HG02642 (cell line): ENCODE data around the gene PRIM2.
"Not testable (repeated sequence)": the region's sequence is repeated elsewhere in the genome, so short reads cannot be mapped to it uniquely, and the experiment has no call there.

Source experiments
- ATAC-seq: cut with Tn5 transposase; IDR thresholded peaks from one replicate; pipeline ENCODE4 v1.9.1; 2021; ENCODE audit warnings: mild to moderate bottlenecking; ENCODE audit not compliant: unreplicated experiment, poor library complexity

The PRIM2 gene

DNA sequence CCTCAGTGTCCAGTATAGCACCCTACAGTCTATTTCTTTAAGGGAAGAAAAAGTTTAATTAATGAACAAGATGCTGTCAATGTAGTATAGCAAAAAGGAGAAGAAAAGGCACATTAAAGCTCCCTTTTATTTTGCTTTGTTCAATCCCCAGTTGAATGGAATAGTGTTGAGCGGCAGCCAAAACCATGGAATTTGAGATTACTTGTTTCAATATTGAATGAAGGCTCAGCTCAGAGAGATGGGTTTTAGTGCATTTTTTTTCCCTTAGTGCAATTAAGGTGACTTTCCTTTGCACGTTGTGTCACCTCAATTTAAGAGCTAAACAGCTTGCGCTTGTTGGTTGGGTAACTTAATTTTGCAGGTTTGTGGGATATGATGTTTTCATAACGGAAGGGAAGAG is 254.7 kb downstream of the PRIM2 start:
- not testable (repeated sequence) for ATAC-seq

DNA sequence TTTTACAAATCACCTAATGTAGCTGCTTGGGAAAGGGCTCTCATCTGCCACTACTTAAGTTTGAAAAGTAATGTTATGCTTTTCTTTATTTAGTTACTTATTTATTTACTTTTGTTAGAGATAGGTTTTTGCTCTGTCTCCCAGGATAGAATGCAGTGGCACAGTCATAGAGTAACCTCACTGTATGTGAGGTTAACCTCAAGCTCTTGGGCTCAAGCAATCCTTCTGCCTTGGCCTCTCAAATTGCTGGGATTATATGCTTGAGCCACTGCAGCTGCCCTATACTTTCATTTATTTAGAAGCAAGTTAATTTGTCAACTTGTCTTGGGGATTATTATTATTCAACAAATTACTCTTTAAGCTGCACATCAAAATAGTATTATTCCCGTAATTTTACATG is 255.4 kb downstream of the PRIM2 start:
- ATAC-seq = not testable (repeated sequence)

GRCh38 chr6:57577023-57577422 is 259.6 kb downstream of the PRIM2 start:
- ATAC-seq = not testable (repeated sequence)

DNA sequence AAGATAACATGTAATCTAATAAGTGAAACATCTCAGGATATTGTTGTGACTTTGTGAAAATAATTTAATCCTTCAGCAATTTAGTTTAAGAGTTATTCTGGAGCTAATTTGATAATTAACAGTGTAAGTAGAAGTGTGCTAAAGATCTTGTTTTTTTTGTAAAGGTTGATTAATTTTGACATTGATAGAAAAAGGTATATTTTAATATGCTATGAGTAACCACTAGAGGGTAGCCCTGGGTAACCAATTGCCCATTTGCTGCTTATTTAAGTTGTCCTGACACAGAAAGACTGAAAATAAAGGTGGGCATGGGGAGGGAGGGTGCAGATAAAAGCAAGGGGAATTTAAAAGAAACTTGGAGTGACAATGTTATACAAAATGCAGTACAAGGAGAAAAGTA is 262.1 kb downstream of the PRIM2 start:
- ATAC-seq = not testable (repeated sequence)

DNA sequence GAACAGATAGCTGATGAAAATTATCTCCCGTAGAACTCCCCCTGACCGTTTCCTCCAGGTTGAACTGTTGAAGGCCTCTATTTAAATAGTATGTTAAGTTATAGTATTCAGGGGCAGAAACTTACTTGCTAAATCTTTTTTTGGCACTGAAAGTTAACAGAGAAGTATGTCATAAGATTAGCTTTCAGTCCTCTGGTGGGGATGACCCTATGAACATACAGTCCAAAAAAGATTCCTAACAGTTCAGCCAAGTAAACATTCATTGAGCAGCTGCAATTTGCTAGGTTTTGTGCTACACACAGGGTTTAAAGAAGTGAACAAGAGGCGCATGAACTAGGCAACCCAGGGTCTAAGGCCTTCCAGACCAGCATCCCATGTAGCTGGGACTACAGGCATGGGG is 264.2 kb downstream of the PRIM2 start:
- not testable (repeated sequence) for ATAC-seq

- ATAC-seq = not testable (repeated sequence)
These were observed 283.7 kb downstream of the PRIM2 start for GRCh38 chr6:57601105-57601504.

DNA sequence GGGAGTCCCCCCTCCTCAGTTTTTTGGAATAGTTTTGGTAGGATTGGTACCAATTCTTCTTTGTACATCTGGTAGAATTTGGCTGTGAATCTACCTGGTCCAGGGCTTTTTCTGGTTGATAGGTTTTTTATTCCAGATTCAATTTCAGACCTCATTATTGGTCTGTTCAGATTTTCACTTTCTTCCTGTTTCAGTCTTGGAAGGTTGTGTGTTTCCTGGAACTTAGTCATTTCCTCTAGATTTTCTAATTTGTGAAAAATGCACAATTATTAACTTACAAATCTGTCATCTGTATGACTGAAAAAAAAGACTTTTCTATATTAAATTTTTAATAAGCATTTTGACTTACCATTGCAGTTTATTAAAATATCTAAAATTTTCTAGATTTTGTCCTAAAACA is 287.9 kb downstream of the PRIM2 start:
- ATAC-seq = not testable (repeated sequence)

DNA sequence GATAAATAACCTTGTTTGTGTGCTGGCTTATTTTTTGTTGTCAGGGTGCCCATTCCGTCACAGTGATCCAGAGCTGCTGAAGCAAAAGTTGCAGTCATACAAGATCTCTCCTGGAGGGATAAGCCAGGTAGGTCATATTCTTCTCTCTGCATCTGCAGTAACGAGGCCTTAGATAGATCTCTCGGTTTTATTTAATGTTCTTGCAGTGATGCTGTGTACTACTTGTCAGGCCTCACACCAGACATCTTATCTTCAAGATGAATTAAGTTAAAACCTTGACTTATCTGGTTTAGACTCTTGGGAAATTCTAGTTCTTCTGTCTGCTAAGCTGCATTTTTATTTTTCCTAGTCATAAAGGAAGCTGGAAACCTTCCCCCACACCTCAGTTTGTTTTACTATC is 288.9 kb downstream of the PRIM2 start:
- ATAC-seq = not testable (repeated sequence)

- ATAC-seq = not testable (repeated sequence)
These were observed 293.2 kb downstream of the PRIM2 start for GRCh38 chr6:57610612-57611011.

- ATAC-seq = not testable (repeated sequence)
These were observed 301.5 kb downstream of the PRIM2 start for GRCh38 chr6:57618959-57619358.

- ATAC-seq = not testable (repeated sequence)
These were observed 314.3 kb downstream of the PRIM2 start for GRCh38 chr6:57631773-57632172.

GRCh38 chr6:57658526-57658925 is 341.1 kb downstream of the PRIM2 start:
- ATAC-seq = not testable (repeated sequence)

GRCh38 chr6:57659794-57660193 is 342.4 kb downstream of the PRIM2 start:
- ATAC-seq = not testable (repeated sequence)

DNA sequence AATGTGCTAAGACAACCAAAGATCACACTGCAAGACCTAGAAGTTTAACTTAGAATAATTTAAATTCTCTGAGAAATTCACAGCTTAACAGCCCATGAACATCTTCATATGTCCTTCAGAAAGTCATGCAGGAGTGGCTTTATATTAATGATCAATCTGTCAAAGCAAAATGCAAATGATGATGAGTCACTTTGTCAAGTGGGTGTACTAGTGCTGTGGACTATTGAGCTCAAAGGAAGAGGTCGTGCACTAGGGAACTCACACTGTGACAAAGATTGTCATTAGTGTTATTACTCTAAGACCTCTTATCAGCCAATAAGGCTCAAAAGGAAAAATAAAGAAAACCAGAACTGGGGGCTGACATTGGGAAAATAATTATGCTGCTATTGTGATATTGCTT is 343.5 kb downstream of the PRIM2 start:
- ATAC-seq = not testable (repeated sequence)

DNA sequence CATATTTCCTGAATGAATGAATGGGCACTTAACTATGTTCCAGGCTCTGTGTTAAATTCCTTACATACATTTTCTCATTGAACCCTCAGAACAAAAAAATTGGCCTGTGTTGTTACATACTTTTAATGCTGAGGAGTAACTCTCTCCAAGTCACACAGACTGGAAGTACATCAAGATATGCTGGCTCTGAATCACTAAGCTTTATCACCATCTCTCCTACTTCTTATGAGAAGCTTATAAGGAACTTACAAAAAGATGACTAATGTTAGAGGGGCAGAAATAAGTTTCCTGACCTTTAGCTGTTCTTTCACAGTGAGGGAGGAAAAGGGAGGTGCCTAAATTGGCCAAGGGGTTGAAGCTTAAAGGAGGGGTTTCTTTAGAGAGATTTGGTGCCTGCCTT is 350.7 kb downstream of the PRIM2 start:
- ATAC-seq = not testable (repeated sequence)

DNA sequence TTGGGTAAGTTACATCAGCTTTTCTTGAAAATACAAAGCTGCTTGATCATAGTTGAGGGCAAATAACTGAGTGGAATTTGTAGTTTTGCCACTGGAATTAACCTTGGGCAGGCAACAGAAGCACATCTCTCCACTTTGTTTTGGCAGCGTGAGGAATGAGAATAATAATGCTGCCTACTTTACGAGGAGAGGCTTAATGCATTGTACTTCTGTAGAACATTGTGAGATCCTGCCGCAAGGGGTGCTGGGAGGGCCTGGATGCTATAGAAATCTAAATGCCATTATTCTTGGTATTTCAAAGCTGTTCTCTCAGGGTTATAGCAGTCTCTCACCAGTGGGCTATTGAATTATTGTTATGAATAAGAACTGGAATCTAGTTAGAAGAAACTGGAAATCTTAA is 353.8 kb downstream of the PRIM2 start:
- not testable (repeated sequence) for ATAC-seq

DNA sequence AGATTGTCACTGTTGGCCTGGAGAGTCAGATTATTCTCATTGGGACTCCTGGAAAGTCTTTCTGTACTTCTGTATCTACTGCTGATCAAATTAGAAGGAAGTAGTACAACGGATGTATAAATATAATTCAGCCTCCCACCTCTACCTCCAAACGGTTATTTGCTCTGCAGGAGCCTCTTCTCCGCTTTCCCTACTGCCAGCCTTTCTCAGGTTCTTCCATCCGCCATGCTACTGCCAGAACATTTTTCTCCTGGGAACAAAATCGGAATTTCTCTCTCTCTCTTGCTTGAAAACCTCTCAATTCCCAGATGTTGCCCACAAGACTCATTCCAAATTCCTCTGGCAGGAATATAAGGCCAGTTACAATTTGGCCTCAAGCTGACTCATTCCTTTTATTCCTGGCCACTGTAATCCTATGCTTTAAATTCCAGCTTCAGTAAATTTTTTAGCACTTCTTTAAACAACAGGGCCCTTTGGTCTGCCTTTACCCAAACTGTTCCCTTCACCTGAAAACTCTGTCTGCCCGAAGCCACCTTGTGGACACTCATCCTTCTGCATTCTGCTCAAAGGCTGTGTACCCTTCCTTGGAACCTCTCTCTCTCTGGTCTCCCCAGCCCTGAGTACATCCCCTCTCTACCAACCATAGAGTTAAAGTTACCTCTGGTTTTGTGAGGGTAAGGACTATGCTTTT is 354.7 kb downstream of the PRIM2 start:
- not testable (repeated sequence) for ATAC-seq

GRCh38 chr6:57673281-57673680 is 355.9 kb downstream of the PRIM2 start:
- ATAC-seq = not testable (repeated sequence)

DNA sequence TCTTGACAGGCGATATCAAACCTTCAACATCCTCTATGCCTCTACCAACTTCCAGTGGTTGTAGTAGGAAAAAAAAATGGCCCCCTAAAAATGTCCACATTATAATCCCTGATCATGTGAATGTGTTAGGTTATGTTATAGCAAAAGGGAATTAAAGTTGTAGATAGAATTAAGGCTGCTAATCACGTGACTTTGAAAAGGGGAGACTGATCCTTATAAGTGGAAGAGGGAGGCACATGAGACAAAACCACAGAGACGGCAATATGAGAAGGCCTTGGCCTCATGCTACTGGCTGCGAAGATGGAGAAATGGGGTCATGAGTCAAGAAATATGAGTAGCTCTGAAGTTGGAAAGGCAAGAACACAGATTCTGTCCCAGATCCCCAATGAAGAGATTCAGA is 358.0 kb downstream of the PRIM2 start:
- ATAC-seq = not testable (repeated sequence)

- ATAC-seq = not testable (repeated sequence)
These were observed 379.0 kb downstream of the PRIM2 start for GRCh38 chr6:57696382-57696781.
